ENCODE data around the gene CDH8. TPM values are rescaled to one million over a fixed set of nuclear protein-coding genes. Genes with fewer than 3 reads are reported as not detected.

Gene CDH8
- total RNA-seq, 2 experiments from 2014 or later = not detected

DNA sequence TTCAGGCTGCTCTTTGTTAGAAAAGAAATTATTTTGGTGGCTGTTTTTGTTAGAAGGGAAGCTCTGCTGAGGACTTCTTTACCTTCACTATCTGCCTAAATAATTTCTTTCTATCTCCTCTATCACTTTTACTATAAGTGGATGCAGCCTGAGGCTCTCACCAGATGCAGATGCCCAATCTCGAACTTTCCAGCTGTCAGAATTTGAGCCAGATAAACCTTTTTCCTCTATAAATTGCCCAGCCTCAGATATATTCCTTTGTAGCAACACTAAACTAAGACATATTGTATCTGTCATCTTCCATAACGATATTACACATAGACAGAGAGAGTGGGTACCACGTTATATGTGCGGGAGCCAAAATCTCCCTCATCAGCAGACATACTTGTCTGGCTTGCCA is 15.7 kb upstream of the CDH8 start:
- DNase-seq = no peak
- H3K4me1 Mint-ChIP-seq (ENCODE audit: low read depth) = no peaks in the 10 kb centered on the region
- no peak overlapping the region for H3K4me3 Mint-ChIP-seq
- ChIA-PET CTCF (no interaction called here), POLR2A (no interaction called here)
- peaks cover 23% of the 10 kb centered on the region for H3K9me3 Mint-ChIP-seq
- intact Hi-C loops (cut with micrococcal nuclease) = no loop called here
- H3K27ac Mint-ChIP-seq = no peak overlapping the region
- H3K36me3 Mint-ChIP-seq = no peaks in the 10 kb centered on the region
- no peaks in the 10 kb centered on the region for H3K27me3 Mint-ChIP-seq

DNA sequence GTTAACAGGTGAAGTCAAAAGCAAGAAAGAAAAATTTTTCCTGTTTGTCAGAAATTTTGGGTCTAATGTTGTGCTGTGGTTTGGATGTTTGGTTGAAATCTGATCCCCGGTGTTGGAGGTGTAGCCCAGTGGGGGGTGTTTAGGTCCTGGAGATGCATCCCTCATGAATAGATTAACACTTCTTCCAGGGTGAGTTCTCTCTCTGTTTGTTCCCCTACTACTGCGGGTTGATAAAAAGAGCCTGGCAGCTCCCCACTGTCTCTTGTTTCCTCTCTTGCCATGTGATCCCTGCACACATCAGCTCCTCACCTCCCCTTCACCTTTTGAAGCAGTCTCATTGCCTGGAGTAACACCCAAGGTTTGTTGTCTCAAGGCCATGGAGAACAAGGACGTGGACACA is 14.6 kb upstream of the CDH8 start:
- Mint-ChIP-seq H3K9me3 (peaks cover 32% of the 10 kb centered on the region), H3K4me1 (ENCODE audit: low read depth) (no peaks in the 10 kb centered on the region), H3K27ac (no peak overlapping the region), H3K36me3 (no peaks in the 10 kb centered on the region), H3K27me3 (no peaks in the 10 kb centered on the region), H3K4me3 (no peak overlapping the region)
- intact Hi-C loops (cut with micrococcal nuclease) = no loop called here
- DNase-seq = no peak
- POLR2A ChIA-PET = no interaction called here
- CTCF ChIA-PET = no interaction called here

DNA sequence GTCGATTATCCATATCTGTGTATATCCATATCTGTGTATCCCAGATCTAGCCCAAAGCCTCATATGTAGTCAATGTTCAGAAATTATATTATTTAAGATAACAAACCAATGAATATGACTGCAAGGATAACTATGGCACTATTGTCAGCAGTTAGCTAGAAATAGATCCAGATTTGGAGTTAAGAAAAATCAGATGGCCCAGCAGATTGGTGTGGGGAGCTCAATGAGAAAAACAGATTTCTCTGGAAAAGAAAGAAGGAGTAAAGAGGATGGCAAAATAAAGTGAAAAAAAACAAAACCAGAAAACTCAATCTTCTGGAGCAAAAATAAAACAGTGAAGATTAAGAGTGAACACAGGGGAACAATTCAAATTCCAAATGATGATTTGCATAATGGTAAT is 10.6 kb upstream of the CDH8 start:
- H3K36me3 Mint-ChIP-seq = no peaks in the 10 kb centered on the region
- intact Hi-C loops (cut with micrococcal nuclease) = no loop called here
- CTCF ChIA-PET = no interaction called here
- POLR2A ChIA-PET = no interaction called here
- H3K9me3 Mint-ChIP-seq = peaks cover 25% of the 10 kb centered on the region
- no peak overlapping the region for H3K4me3 Mint-ChIP-seq
- H3K27ac Mint-ChIP-seq = no peak overlapping the region
- no peaks in the 10 kb centered on the region for H3K4me1 Mint-ChIP-seq (ENCODE audit: low read depth)
- DNase-seq = no peak
- H3K27me3 Mint-ChIP-seq = no peaks in the 10 kb centered on the region

DNA sequence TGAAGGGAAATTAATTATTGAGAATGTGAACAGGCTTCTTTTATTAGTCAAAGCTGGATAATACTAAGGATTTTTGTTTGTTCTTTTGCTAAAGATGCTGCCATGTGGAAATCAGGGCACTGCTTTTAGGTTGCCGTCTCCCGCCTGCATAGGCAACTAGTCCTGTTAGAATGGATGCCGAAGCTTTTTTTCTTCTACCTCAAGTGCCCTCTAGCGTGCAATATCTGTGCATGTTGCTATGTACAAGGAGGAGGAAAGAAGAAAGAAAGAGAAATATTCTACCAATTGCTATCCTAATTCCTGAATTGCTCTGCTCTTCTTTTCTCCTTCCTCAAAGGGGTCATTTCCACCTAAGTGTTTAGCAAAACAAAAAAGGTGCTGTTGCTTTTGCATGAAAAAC is 5.2 kb upstream of the CDH8 start:
- no peaks in the 10 kb centered on the region for H3K4me1 Mint-ChIP-seq (ENCODE audit: low read depth)
- H3K4me3 Mint-ChIP-seq = no peak overlapping the region
- ChIA-PET CTCF (no interaction called here), POLR2A (no interaction called here)
- peaks cover 2% of the 10 kb centered on the region for H3K36me3 Mint-ChIP-seq
- no peak for DNase-seq
- peaks cover 4% of the 10 kb centered on the region for H3K27me3 Mint-ChIP-seq
- peaks cover 31% of the 10 kb centered on the region for H3K9me3 Mint-ChIP-seq
- no peak overlapping the region for H3K27ac Mint-ChIP-seq
- intact Hi-C loops (cut with micrococcal nuclease) = no loop called here

DNA sequence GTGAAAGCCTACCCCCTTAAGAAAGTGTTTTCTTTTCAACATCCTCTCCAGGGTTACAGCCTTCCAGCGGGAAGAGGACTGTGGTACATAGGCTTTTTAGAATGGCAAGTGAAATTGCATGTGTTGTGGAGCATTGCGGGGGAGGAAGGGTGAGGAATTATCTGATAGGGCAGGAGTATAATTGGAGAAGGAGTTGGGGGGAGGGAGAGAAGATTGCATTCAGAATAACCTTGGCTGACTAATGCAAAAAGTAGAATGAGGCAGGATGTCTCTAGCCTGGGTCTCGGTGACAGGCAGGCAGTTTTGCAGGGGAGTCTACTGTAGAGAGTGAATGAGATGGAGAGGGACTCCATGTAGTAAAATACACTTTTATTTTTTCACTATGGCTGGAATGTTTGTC is 2.4 kb upstream of the CDH8 start:
- H3K9me3 Mint-ChIP-seq = peaks cover 22% of the 10 kb centered on the region

DNA sequence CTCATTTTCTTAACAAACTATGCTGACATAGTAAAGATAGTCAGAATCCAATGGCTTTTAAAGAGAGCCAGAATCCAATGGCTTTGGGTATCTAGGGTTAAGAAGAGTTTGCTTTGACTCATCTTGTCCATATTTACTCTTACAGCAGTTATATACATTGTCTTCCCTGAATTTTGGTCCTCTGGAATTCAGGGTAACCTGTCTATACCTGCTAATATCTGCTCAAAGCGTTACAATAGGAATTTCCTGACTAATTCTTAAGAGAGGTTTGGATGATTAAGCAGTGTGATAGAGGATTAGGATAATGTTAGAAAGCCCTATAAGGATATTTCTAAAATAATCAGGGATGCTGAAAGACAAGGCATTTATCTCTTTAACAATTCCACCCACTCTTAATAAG is 2.0 kb upstream of the CDH8 start:
- Mint-ChIP-seq H3K4me3 (no peak overlapping the region), H3K36me3 (peaks cover 2% of the 10 kb centered on the region), H3K27ac (no peak overlapping the region), H3K9me3 (peaks cover 22% of the 10 kb centered on the region), H3K27me3 (peaks cover 11% of the 10 kb centered on the region), H3K4me1 (ENCODE audit: low read depth) (no peaks in the 10 kb centered on the region)
- ChIA-PET POLR2A (no interaction called here), CTCF (no interaction called here)
- DNase-seq = no peak
- intact Hi-C loops (cut with micrococcal nuclease) = no loop called here

More for the DNA sequence above, 2.4 kb upstream of the CDH8 start:
- CTCF ChIA-PET = no interaction called here
- no peak for DNase-seq
- H3K36me3 Mint-ChIP-seq = peaks cover 2% of the 10 kb centered on the region
- H3K4me3 Mint-ChIP-seq = no peak overlapping the region
- peaks cover 11% of the 10 kb centered on the region for H3K27me3 Mint-ChIP-seq
- POLR2A ChIA-PET = no interaction called here
- H3K4me1 Mint-ChIP-seq (ENCODE audit: low read depth) = no peaks in the 10 kb centered on the region
- intact Hi-C loops (cut with micrococcal nuclease) = no loop called here
- H3K27ac Mint-ChIP-seq = no peak overlapping the region

DNA sequence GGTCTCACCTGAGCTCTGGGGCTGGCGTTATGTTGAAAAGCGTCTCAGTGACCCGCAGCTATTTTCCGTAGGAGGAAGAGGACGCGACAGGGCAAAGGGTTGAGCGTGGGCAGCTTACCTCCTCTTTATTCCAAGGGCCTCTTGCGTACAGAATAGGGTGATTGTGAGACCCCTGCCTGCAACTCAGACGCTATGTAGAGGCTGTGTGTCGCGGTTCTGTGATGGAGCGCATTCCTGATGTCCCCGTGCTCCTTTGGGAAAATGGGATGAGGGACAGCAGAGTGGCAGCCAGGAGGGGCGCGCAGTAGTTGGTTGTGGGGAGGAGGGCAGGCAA is 531 bp upstream of the CDH8 start:
- no peak overlapping the region for H3K4me3 Mint-ChIP-seq
- CTCF ChIA-PET = no interaction called here

DNA sequence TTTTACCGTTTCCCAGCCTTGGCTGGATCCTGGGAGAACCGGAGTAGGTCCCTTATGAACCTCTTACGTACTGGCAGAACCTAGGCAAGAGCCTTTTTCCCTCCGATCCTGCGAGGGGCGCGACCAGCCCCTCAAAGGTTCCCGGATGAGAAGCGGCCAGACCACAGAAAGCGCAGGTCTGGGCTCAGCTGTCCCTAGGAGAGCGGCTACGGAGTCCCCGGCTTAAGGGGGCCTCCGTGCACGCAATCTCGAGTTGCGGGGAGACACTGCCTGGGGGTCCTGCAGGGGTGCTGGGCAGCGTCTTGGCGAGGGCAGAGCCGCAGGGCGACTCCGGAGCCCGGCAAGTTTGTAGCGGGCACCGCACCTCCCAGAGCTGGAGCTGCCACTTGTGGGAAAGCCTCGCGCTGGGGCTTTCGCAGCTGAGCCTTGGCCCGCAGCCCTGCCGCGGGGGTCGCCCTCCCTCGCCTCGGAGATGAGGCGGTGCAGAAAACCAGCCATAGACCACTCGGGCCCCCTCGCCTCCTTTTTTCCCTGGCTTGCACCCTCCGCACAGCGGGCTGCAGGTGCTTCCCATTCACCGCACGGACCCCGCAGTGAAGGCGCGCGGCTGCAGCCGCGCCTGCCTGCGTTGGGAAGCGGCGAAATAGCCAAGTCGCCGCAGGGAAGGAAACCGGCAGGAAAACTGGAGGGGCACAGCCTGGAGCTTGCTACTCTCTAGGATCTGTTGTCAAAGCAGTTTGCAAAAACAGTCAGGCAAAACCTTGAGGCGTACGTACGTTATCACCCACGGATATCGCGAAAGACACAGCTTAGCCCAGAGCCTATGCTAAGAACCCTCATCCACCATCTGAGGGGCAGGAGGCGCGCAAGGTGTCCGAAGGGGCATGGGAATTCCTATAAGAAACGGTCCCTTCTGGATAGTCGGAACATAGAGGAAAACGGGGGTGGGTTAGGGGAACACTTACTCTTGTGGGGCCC is 834 bp downstream of the CDH8 start:
- Mint-ChIP-seq H3K9me3 (peaks cover 22% of the 10 kb centered on the region), H3K36me3 (peaks cover 2% of the 10 kb centered on the region), H3K27me3 (peaks cover 11% of the 10 kb centered on the region), H3K4me1 (ENCODE audit: low read depth) (no peaks in the 10 kb centered on the region), H3K4me3 (no peak overlapping the region), H3K27ac (no peak overlapping the region)
- CTCF ChIA-PET = no interaction called here
- intact Hi-C loops (cut with micrococcal nuclease) = no loop called here
- no peak for DNase-seq
- POLR2A ChIA-PET = no interaction called here

More for the DNA sequence above, 531 bp upstream of the CDH8 start:
- intact Hi-C loops (cut with micrococcal nuclease) = no loop called here
- peaks cover 19% of the 10 kb centered on the region for H3K9me3 Mint-ChIP-seq
- POLR2A ChIA-PET = no interaction called here
- peaks cover 2% of the 10 kb centered on the region for H3K36me3 Mint-ChIP-seq
- H3K27me3 Mint-ChIP-seq = peaks cover 11% of the 10 kb centered on the region
- H3K4me1 Mint-ChIP-seq (ENCODE audit: low read depth) = no peaks in the 10 kb centered on the region
- H3K27ac Mint-ChIP-seq = no peak overlapping the region
- DNase-seq = no peak

DNA sequence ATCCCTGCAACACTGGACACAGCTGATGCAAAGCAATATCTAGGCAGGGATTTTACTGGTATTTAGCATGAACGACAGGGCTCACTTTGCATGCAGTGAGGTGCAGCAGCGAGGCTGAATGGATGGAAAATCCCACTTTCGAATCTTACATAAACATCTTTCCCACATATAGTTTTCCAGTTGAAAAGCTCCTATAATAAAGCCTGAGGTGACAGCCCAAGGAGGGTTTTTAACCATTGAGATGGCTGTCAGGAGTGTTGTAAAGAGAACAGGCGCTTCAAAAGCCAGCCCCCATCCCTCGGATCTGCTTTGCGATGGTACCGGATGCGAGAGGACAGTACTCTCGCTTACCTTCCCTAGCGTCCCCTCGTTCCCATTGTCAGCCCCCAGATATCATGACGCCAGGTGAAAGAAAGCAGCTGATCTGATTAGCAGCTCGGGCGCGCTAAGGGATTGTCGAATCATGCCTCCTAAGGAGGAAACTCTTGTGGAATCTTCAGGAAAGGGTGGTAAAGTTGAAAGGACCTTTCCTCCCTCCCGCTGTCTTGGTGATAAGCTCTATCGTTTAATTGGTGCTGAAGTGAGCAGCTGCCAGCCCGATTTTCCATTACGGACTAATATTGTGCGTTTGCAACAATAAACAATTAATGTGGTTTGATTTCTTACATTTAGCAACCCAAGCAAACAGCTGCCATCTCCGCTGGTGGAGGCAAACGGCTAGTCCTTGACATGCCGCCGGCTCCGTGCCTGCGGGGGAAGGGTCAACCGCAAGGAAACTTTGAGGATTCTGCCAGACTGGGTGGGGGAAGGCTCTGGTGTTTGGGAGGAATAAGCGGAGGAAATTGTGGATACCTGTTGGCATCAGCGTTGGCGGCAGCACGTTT is 1.8 kb downstream of the CDH8 start:
- H3K4me1 Mint-ChIP-seq (ENCODE audit: low read depth) = no peaks in the 10 kb centered on the region

DNA sequence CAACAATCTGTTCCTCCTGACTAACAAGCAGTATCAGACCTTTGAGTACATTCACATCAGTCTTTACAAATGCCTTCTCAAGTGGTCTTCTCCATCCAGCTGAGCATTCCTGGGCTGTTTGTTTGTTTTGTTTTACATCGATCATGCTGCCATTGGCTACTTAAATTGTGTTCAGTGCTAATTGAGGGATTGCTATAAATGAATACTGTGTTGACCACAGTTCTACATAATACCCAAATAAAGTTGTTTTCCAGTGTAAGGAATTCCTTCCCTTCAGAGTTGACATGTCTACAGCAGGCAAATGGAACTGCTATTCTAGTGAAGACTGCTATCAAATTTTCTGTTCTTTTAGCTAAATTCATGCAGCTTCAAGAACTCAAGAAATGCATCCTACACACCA is 3.2 kb downstream of the CDH8 start:
- DNase-seq = no peak
- ChIA-PET CTCF (no interaction called here), POLR2A (no interaction called here)
- no peak overlapping the region for H3K4me3 Mint-ChIP-seq
- H3K9me3 Mint-ChIP-seq = peaks cover 23% of the 10 kb centered on the region
- H3K27me3 Mint-ChIP-seq = peaks cover 11% of the 10 kb centered on the region
- H3K36me3 Mint-ChIP-seq = peaks cover 2% of the 10 kb centered on the region
- H3K27ac Mint-ChIP-seq = no peak overlapping the region
- intact Hi-C loops (cut with micrococcal nuclease) = no loop called here
- no peaks in the 10 kb centered on the region for H3K4me1 Mint-ChIP-seq (ENCODE audit: low read depth)

More for the DNA sequence above, 1.8 kb downstream of the CDH8 start:
- Mint-ChIP-seq H3K27ac (no peak overlapping the region), H3K36me3 (peaks cover 2% of the 10 kb centered on the region), H3K27me3 (peaks cover 11% of the 10 kb centered on the region), H3K9me3 (peaks cover 23% of the 10 kb centered on the region), H3K4me3 (no peak overlapping the region)
- POLR2A ChIA-PET = no interaction called here
- no peak for DNase-seq
- CTCF ChIA-PET = no interaction called here
- intact Hi-C loops (cut with micrococcal nuclease) = no loop called here

DNA sequence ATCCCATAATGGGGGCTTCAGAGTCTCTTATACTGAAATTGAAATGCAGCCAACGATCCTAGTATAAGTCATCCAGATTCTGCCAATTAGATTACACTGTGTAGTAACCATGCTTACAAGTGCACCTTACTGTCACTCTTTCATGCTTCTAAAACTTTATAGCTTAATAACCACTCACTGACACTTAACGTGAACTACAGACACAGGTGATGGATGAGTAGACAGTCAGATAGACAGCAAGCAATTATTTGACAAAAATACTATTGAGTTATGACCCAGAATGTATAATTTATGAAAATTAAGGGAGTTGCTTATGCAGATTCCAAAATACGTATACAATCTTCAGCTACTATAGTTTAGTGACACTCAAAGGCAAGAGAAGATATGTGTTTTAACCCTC is 6.3 kb downstream of the CDH8 start:
- CTCF ChIA-PET = no interaction called here
- Mint-ChIP-seq H3K27ac (no peak overlapping the region), H3K27me3 (peaks cover 7% of the 10 kb centered on the region), H3K36me3 (no peaks in the 10 kb centered on the region), H3K4me3 (no peak overlapping the region), H3K4me1 (ENCODE audit: low read depth) (no peaks in the 10 kb centered on the region), H3K9me3 (peaks cover 15% of the 10 kb centered on the region)
- intact Hi-C loops (cut with micrococcal nuclease) = no loop called here
- POLR2A ChIA-PET = no interaction called here
- no peak for DNase-seq

DNA sequence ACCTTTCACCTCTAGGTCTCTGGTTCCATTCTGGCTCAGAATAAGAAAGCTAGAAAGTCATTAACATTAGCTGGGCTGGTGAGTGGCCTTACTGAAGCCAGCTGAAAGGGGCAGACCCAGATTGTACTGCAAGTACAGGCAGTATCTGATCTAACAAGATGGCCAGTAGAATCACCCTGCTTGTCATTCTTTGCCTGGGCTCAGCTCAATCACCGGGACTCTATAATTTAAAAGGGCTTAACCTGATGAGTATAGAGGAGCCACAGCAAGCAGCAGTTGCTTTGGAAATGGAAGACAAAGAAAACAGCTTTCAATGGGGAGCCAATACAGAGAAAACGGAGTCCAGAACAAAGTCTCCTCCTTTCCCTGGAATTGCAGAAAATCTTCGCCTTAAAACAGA is 13.6 kb downstream of the CDH8 start:
- H3K27me3 Mint-ChIP-seq = no peaks in the 10 kb centered on the region
- peaks cover 30% of the 10 kb centered on the region for H3K9me3 Mint-ChIP-seq
- H3K27ac Mint-ChIP-seq = no peak overlapping the region
- no peaks in the 10 kb centered on the region for H3K36me3 Mint-ChIP-seq
- H3K4me3 Mint-ChIP-seq = no peak overlapping the region
- CTCF ChIA-PET = no interaction called here
- intact Hi-C loops (cut with micrococcal nuclease) = no loop called here
- no peak for DNase-seq
- no peaks in the 10 kb centered on the region for H3K4me1 Mint-ChIP-seq (ENCODE audit: low read depth)
- POLR2A ChIA-PET = no interaction called here
